Middle frontal gyrus (tissue), 1 donor: ENCODE results near the gene RPL5.

ENCODE experiments used
- DNase-seq: peaks from one replicate; pipeline ENCODE4 v3.0.0-alpha.2; 2015; ENCODE audit warnings: low spot score; ENCODE audit errors: extremely low spot score

RPL5 gene

DNA sequence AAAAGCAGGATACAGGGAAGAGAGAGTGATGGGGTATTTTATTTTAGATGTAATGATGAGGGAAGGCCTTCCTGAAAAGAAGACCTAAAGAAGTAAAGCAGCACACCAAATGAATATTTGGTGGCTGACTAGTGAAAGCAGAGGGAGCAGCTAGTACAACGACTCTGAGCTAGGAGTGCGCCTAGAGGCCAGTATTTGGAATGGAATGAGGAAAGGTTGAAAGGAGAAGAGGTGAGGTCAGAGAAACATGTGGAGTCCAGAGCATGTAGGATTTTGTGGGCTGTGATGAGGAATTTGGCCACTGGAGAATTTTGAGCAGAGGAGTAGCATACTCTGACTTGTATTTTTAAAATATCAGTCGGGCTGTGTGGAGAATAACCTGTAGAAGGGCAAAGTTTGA lies 11.8 kb upstream of the RPL5 start:
- DNase-seq = no peak

DNA sequence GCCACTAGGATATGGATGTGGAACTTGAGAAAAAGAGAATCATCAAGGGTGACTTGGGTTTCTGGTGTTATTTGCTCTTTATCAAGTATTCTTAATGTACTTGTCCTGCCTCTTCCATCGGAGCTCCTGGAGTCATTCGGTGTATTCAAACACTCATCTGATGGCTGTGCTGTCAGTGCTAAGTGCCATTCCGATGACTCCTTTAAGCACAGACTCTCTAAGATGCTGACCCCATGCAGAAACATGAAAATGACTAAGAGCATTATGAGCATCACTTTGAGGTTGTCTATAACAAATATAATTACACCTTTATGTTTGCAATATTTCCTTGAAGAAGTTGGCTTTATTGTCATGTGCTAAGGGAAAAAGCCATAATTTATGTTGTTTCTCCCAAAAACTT lies 11.3 kb upstream of the RPL5 start:
- no peak for DNase-seq

DNA sequence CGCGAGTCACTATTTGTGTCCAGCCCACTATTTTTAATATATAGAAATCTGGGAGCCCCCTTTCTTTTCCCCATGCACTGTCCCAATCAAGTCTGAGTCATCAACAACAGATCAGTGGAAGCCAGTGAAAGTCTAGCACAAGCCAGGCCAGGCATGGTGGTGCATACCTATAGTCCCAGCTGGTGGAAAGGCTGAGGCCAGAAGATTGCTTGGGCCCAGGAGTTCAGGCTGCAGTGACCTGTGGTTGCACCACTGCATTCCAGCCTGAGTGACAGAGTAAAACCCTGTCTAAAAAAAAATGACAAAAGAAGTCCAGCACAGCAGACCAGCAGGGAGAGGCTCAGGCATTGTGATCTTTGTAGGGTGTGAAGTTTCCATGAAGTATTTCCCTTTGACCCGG lies 9.0 kb upstream of the RPL5 start:
- no peak for DNase-seq

DNA sequence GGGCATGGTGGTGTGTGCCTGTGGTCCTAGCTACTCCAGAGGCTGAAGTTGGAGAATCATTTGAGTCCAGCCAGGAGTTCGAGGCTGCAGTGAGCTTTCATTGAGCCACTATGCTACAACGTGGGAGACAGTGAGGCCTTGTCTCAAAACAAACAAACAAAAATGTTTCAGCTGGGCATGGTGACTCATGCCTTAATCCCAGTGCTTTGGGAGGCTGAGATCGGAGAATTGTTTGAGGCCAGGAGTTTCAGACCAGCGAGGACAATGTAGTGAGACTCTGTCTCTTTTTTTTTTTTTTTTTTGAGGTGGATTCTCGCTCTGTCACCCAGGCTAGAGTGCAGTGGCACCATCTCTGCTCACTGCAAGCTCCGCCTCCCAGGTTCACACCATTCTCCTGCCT lies 5.0 kb upstream of the RPL5 start:
- no peak for DNase-seq

DNA sequence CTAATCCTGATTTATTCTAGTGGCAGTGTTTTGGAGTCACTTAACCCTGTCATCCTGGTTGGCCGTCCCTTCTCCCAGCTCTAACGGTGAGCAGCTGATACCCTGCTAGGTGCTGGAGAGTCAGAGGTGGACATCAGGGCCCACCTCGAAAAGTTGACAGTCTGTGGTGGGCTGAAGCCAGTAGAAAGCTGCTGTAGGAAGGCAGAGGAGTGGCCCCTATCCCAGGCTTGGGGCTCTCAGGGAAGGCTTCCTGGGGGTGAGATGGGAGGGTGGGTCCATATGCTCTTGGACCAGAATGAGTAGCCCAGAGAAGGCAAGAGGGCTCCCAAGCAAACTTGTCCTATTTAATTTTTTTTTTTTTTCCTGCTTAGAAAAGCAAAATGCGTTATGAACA lies 475 bp upstream of the RPL5 start:
- no peak for DNase-seq

DNA sequence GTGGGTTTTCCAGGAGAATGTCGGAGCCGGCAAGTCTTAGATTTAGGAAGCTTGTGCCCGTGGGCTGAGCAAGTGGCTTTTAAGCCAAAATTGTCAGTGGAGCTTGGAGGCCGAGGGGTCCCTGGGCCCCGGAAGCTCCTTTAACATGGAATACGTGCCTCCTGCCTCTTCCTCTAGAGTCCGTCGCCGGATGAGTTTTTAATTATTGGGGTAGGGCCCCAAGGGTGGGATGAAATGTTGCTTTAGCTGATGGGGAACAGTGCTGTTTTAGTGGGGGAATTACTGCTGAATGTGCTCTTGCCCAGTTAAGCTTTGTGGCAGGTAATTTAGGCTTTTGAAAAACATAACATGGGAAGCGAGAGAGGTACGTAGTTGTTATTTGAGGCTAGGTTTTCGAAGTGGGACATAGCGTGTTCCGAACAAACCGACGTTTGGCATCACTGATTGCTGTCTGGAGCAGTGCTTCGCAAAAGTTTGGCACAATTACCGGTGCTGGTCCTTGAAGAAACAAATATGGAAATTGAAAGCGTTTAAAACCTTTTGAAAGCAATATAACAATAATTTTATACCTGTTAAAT lies 786 bp downstream of the RPL5 start:
- no peak for DNase-seq

DNA sequence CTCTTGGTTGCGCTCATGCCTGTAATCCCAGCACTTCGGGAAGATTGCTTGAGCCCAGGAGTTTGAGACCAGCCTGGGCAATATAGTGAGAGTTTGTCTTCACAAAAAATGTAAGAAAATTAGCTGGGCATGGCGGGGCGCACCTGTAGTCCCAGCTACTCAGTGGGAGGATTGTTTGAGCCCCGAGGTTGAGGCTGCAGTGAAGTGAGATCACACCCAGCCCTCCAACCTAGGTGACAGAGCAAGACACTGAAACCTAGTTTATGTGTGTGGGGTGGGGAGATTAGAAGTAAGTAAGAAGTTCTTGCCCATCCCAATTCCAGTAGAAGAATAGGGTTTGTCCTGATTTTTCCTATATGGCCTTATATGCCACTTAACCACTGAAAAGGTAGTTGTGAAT lies 2.0 kb downstream of the RPL5 start:
- no peak for DNase-seq

DNA sequence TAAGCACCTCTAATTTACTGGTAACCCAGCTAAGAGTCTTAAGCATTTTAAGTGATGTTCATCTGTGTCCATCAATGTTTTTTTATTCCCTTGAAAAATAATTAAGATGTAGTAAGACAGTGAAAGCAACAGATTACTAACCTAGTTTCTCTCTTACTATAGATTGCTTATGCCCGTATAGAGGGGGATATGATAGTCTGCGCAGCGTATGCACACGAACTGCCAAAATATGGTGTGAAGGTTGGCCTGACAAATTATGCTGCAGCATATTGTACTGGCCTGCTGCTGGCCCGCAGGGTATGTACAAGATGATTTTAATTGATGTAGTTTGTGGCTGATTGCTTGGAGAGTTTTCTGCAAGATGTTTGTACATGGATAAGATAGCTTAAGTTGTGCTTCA lies 2.8 kb downstream of the RPL5 start:
- DNase-seq = no peak

DNA sequence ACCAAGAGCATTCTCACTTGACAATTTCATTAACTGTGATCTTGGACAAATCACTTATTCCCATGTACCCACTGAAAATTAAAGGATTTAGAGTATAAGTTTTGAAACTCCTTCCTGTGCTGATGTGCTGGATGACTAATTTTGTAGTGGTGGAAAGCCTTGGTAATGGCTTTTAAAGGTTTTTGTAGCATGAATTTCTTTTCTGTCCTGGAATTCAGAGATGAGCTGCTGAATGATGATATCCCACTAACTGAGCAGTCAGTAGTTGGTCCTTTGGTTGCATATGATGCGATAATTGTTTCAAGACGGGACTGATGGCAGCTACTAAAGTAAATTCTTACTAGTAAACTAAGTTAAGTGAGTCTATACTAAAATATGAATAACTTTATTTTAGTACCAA lies 5.2 kb downstream of the RPL5 start:
- no peak for DNase-seq

DNA sequence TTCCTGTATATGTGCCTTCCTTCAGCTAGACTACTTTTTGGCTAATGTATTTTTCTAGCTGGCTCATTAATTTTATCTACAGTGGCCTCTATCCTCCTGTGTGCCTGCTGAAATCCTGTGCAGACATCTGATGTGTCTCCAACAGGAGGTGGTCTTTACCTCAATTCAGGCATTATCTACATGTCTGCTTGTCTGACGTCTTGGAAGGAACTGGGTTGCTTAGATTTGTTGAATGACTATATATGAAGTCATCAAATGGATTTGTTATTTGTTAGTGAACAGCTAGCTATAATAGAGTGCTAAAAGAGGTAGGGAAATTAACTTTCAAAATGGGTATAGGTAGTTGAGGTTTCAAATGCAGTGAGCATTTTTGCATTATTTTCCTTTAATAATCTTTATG lies 6.7 kb downstream of the RPL5 start:
- no peak for DNase-seq

DNA sequence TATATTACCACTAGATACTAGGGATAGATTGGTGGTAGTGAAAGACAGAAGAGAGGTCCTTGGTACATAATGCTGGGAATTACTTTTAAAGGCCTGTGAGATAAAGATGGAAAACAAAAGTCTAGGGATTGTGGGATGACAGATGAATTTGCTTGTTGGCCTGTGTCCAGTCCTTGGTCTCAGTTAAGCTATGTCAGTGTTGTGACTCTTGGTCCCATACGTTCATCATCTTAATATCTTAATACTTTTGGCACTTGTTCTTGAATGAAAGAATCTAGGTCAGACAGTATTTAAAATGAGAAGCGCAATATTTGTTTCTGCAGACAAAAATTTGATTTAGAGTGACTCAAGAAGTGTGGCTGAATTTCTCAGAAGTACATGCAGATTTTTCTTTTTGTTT lies 7.6 kb downstream of the RPL5 start:
- no peak for DNase-seq

DNA sequence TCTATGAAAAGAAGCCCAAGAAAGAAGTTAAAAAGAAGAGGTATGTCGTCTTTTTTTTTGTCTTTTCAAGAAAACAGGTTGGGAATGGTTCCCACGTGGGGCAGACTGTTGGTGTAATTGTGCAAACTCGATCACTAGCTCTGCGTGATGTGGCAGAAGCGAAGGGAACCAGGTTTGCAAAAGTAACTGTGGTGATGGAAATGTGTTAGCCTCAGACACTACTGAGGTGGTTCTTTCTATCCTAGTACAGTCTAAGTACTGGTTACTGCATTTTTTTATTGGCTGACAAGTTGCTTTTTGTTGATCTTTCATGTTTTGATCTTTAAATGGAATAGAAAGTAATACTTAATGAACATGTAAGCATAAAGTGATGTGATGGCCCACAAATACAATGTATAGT lies 8.8 kb downstream of the RPL5 start:
- no peak for DNase-seq

DNA sequence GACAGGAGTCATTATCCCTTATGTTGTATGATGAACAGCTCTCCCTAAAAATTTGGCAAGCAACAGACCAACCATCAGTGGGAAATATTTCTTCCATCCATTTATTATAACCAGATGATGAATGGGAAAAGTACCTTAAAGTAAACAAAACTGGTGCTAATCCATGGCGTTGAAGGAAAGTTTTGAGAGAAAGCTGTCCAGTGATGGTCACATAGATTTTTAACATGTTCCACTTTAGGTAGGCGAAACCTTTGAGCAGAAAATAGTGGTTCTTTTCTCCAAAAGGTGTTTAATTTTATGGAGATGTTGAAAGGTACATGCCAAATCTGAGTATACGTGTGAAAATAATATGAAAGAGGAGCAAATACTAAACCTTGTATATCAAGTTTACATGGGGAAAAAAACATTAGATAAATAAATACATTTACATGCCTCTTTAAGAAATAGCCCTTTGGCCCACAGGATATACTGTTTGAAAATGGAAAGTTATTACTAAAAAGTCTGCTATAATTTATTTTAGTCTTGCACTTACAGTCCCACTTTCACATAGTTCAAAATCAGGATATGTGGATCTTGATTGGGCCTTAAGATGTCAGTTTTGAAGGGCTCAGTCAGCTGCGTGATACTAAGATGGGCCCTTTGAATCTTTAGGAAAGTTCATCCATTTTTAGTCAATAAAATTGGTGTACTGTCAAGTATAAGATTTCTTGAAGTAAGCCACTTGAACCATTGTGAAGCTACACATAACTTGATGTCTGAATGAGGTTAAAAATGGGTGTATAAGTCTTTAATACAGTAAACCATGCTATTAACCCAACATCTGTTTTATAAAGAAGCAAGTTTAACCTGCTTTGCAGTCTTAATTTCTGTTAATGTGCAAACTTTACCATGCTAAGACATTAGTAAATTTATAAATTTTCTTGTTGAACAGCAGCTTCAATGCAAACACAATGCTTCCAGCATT lies 10.5 kb downstream of the RPL5 start:
- no peak for DNase-seq

DNA sequence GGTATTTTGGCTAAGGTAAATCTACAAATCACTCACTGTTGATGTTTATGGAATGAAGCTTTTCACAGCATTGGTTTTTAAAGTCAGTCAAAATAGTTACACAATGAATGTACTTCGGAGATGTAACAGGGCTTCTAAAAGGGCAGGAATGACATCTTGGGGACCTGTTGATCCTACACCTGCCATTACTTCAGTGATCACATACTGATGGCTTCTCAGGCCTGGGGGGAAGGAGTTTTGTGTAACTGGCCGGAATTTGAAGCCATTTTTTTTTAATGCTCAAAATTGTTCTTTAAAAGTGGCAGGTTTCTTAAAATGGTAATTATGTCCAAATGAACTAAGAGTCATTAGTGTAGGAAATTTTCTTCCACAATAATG lies 11.2 kb downstream of the RPL5 start:
- no peak for DNase-seq

DNA sequence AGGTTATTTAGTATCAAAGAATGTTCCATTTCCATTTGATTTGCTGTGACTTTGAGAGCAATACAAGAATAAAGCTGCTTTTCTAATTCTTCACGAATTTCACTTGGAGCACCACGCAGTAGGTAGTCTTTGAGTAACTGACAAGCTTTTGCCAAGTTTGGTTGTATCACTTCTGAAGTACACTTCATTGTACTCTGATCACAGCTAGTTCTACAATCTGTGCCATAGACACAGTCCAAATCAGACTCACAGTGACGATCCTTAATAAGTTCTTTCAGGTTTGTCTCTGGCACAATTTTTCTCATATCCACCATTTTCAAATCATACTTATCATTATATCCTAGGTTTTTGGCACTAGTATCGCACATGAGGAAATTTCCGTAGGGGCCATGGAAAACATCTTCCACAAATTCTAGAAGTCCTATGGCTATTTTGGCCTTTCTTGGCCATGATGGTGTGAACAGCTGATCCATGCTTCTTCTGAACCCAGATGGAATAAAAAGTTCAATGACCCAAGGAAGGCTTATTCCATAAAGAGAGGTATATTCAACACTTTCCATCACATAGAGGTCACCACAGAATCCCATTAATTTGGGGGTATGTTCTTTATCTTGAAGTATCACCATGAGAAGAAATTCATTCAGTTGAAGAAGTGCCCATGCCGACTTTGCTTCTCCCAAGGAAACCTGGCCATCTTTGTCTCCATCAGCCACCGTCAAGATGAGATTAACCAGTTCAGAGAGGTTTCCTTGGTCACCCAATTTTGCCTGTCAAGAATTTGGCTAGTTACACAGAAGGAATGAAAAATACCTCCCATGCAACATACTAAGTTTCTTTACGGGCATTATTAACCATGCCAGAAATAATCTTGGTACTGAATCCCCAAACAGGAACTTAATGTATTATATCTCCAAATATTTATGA lies 11.9 kb downstream of the RPL5 start:
- DNase-seq = no peak

DNA sequence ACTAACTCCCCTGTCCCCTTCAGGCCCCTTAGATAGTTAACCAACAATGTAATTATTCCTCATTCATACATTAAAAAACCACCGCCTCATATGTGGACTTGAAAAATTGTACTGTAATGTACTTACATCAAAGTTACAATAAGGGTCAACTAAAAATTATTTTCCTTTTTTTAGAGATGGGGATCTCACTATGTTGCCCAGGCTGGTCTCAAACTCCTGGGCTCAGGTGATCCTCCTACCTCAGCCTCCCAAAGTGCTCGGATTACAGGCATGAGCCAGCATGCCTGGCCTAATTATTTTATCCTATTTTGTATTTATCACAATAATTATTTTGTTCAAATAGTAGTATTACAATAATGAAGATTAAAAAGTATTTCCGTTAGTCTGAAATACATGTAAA lies 12.6 kb downstream of the RPL5 start:
- DNase-seq = no peak

DNA sequence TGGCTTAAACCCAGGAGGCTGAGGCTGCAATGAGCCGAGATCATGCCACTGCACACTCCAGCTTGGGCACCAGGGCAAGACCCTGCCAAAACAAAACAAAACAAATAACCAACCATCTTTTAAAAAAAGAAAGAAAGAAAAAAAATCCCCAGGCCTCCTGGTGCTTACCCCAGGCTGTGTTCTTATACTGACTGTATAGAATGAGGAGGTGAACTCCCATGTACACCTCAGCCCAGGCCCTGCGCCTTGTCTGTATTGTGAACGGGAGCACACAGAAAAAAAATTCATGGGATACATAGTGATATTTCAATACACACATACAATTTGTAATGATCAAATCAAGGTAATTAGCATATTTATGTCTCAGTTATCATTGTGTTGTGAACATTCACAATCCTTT lies 14.1 kb downstream of the RPL5 start:
- no peak for DNase-seq

DNA sequence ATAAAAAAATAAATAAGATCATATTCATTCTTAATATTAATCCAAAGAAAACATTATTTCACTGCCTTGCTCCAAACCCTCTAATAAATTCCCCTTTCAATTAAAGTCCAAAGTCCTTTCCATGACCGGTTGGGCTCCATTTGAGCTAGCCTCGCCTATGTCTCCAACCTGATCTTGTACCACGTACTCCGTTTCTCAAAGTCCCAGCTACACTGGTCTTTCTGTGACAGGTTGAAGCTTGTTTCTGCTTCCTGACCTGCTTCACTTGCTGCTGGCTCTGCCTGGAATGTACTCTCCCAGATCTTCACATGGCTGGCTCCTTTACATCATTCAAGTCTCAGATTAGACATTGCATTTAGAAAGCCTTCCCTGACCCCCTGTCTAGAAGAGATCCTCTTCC lies 16.4 kb downstream of the RPL5 start:
- no peak for DNase-seq

DNA sequence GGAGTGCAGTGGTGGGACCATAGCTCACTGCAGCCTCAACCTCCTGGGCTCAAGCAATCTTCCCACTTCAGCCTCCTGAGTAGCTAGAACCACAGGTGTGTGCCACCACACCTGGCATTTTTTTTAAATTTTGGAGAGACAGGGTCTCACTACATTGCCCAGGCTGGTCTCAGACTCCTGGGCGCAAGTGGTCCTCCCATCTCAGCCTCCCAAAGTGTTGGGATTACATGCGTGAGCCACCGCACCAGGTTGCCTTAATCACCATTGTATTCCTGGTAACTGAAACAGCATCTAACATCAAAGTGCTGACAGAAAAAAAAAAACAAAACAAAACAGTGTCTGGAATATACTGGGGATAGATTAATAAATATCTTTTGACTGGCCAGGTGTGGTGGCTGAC lies 18.2 kb downstream of the RPL5 start:
- no peak for DNase-seq

DNA sequence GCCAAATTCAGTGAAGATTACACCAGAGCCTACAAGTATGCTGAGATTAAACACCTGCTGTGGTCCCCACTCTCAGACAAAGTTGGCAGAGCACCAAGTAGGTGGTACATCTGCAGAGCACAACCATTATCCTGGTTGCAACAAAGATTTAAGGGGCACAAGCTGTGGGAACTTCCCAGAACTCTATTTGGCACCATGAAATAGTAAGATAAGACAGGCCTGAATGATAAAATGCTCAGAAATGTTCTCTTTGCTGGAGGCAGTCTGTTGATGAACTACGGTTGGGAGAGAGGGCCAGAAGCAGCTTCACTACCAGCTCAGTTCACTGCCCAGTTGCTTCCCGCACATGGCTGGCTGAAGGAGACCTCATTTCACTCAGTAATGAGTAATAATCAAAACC lies 19.9 kb downstream of the RPL5 start:
- no peak for DNase-seq

DNA sequence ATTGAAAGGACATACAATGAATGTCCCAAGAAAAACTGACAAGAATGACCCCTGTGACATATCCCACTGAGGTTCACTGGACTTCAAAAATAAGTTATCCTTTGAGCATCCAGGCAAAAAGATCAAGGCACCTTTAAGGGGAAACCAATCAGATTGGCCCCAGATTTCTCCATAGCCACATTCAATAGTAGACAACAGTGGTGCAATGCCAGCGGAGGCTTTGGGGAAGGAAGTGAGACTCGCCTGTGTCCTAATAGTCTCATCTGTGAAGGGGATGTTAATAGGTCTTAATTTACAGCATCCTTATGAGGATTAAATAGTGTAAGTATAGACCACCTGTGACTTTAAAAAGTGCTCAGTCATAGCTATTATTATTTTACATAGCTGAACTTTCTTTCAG lies 21.5 kb downstream of the RPL5 start:
- DNase-seq = no peak

DNA sequence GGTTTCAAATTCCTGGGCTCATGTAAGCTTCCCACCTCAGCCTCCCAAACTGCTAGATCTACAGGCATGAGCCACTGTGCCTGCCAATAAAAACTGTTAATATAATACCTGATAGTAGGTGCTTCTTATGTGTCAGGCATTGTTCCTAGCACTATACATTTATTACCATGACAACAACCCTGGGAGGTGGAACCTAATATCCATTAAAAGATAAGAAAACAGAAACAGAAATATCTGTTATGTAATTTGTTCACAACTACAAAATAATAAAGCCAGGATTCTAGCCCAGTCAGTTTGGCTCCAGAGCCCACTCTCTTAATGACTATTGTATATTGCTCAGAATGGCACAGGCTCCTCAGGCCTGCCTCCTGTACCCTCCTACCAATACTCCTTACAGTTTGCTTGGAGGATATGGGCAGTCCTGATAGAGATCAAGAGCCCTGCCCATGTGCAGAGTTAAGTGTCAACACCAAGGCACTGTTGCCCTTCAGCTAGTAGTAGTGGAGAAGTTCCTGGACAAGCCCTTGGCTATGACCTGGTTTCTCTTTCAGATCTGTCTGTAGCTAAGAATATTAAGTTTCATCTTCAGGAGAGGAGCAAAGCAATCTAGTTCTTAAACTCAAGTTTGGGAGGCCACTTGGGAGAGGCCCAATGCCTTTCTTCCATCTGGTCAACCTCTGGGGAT lies 22.4 kb downstream of the RPL5 start:
- DNase-seq = no peak
